Psoas muscle (tissue), 8 donors: Measurements from ENCODE around the gene SRF. TPM values are rescaled to one million over a fixed set of nuclear protein-coding genes. Genes with fewer than 3 reads are reported as not detected.

Source experiments
- ATAC-seq, 4 donors: fragments of 200-7000 bp; cut with Tn5 transposase; one replicate each; pipeline ENCODE4 v1.9.1; 2020; ENCODE audit warnings: moderate library complexity in 3 of 4, mild to moderate bottlenecking in 2 of 4
- DNase-seq, 2 donors: peaks; one replicate each; pipeline ENCODE4 v3.0.0-alpha.2; 2020
- H3K27ac ChIP-seq: fragments of 200-600 bp; one replicate; pipeline ENCODE4 v1.8.0; 2022
- H3K27me3 ChIP-seq, 3 donors: fragments of 200-600 bp in 1 of 3; one replicate each; pipeline versions ENCODE4 v1.6.1 to v1.8.0; 2013 to 2022; ENCODE audit warnings: low read length in 2 of 3, mild to moderate bottlenecking in 2 of 3, moderate library complexity in 1 of 3; ENCODE audit not compliant: insufficient read depth in 3 of 3
- H3K36me3 ChIP-seq, 2 donors: fragments of 200-600 bp in 1 of 2; one replicate each; pipeline versions ENCODE4 v1.6.1 to v1.8.0; 2013 to 2022; ENCODE audit warnings: low read depth in 1 of 2, mild to moderate bottlenecking in 1 of 2, moderate library complexity in 1 of 2; ENCODE audit not compliant: insufficient read depth in 1 of 2
- H3K4me1 ChIP-seq: fragments of 200-600 bp; one replicate; pipeline ENCODE4 v1.8.0; 2022
- H3K4me3 ChIP-seq: fragments of 200-600 bp; one replicate; pipeline ENCODE4 v1.8.0; 2022; ENCODE audit warnings: mild to moderate bottlenecking
- H3K9me3 ChIP-seq: fragments of 200-600 bp; one replicate; pipeline ENCODE4 v1.8.0; 2022
- CTCF ChIP-seq: fragments of 200-600 bp; IDR thresholded peaks from one replicate; pipeline ENCODE4 v1.8.0; 2022; ENCODE audit warnings: antibody characterized with exemption
- WGBS, 3 donors: extraction: QIAGEN DNeasy Blood & Tissue Kit; methylation state at CpG; one replicate each; pipeline versions ENCODE4 v1.1.6 to v1.1.7; 2013; 5-methylcytosine and 5-hydroxymethylcytosine counted together
- intact Hi-C, 2 donors: fragments of 100-400 bp; cut with DNase I; formaldehyde crosslinking; loops; one replicate each; pipeline versions ENCODE4 v1.11.0 to v1.14.2; 2022
- polyA plus RNA-seq, 3 donors: library from polyadenylated mRNA; stranded (reverse); fragments of 200-250 nt; gene quantifications; one replicate each; pipeline ENCODE4 v1.2.3, GENCODE V29; 2013
- total RNA-seq, 4 donors: library from RNA; stranded (reverse); fragmentation: NEBNext Ultra II Directional in 2 of 4; extraction: Animal tissue kit (Norgen Biotek cat#: 25700) in 2 of 4; gene quantifications; one replicate each; pipeline versions ENCODE4 v1.2.1 to v1.2.4, GENCODE V29; 2021 to 2023
- donor health status: healthy with polysubstance abuse.
- donor health status: DM: no; HTN: no; CAD: no; lungs with moderate emphysema.
- donor health status: Bipolar disorder and iron deficiency.
- donor health status: healthy.
- donor health status: DM: yes; HTN: yes; CAD: no.
- donor health status: DM: no; HTN: no; CAD: no.
- donor health status: DM: no; HTN: no; CAD: no.
- donor health status: DM: yes; HTN: yes; CAD: no.

Gene SRF
- total and polyA plus RNA-seq, 7 donors: 26.3 to 57.7 (median 39.3) TPM

GRCh38 chr6:43172104-43173007 lies 1.3 kb downstream of the SRF start:
- Histone ChIP-seq H3K4me1 (peaks cover 34% of the 10 kb centered on the region), H3K4me3 (peak overlapping the region; percentile 89), H3K36me3 (peaks cover 0 to 25% of the 10 kb centered on the region in 2 donors), H3K27ac (peak overlapping the region; percentile 97), H3K27me3 (no peaks in the 10 kb centered on the region), H3K9me3 (no peaks in the 10 kb centered on the region)
- no peak for TF ChIP-seq CTCF
- intact Hi-C loops: no loop called here
- WGBS, 3 donors: 1 to 2% (median 1%) methylated on average over 46 of the region's 46 CpGs
- ATAC-seq (no peak), DNase-seq (peak; percentile 49 to 72)

GRCh38 chr6:43173591-43174262 lies 2.7 kb downstream of the SRF start:
- no peak for ATAC-seq
- no peak for TF ChIP-seq CTCF
- no peaks in the 10 kb centered on the region for H3K27me3 ChIP-seq
- intact Hi-C loops: no loop called here
- peaks cover 34% of the 10 kb centered on the region for H3K4me1 ChIP-seq
- peaks cover 3 to 38% of the 10 kb centered on the region in 2 donors for H3K36me3 ChIP-seq
- DNase-seq: no peak
- peak overlapping the region; percentile 97 for H3K27ac ChIP-seq
- 34 to 65% (median 38%) methylated on average over 7 to 11 of the region's 11 CpGs for WGBS, 3 donors
- H3K4me3 ChIP-seq: peak overlapping the region; percentile 89
- H3K9me3 ChIP-seq: no peaks in the 10 kb centered on the region

- Histone ChIP-seq H3K4me3 (peak overlapping the region; percentile 89), H3K27ac (peak overlapping the region; percentile 97), H3K9me3 (no peaks in the 10 kb centered on the region), H3K36me3 (peaks cover 11 to 46% of the 10 kb centered on the region in 2 donors), H3K4me1 (peaks cover 34% of the 10 kb centered on the region), H3K27me3 (no peaks in the 10 kb centered on the region)
- intact Hi-C loops: no loop called here
- TF ChIP-seq CTCF: peak; percentile 12
- peak; percentile 81 to 84 (median 84) for ATAC-seq
- 0 to 1% (median 1%) methylated on average over 25 to 32 of the region's 32 CpGs for WGBS, 3 donors
- DNase-seq: peak; percentile 96 to 98
Observed at GRCh38 chr6:43174263-43175112, 3.4 kb downstream of the SRF start.

GRCh38 chr6:43175676-43176422 lies 4.8 kb downstream of the SRF start:
- intact Hi-C loops: no loop called here
- Histone ChIP-seq H3K27me3 (no peaks in the 10 kb centered on the region), H3K4me1 (peaks cover 34% of the 10 kb centered on the region), H3K36me3 (peaks cover 11 to 57% of the 10 kb centered on the region in 2 donors), H3K4me3 (no peak overlapping the region), H3K27ac (peak overlapping the region; percentile 97), H3K9me3 (no peaks in the 10 kb centered on the region)
- ATAC-seq (no peak), DNase-seq (no peak)
- 89 to 93% (median 91%) methylated on average over 11 of the region's 11 CpGs for WGBS, 3 donors
- no peak for TF ChIP-seq CTCF
